H1 (cell line): ENCODE measurements around the gene AVPR2. TPM values are rescaled to one million over a fixed set of nuclear protein-coding genes. Genes with fewer than 3 reads are reported as not detected.
A peak's percentile ranks its signal among the peaks of the same experiment; 100 is the strongest.

Experiments
- CTCF ChIA-PET: fragments of 300-600 bp; sonication (Branson Sonifier 250); formaldehyde crosslinking; loops from one replicate; lab custom pipeline; 2021; ENCODE audit not compliant: partially characterized antibody; lab: Charles Lee
- POLR2A ChIA-PET: fragments of 300-600 bp; sonication (Branson Sonifier 250); formaldehyde crosslinking; loops from one replicate; lab custom pipeline; 2021; ENCODE audit warnings: inconsistent platforms; ENCODE audit not compliant: partially characterized antibody; lab: Charles Lee
- DNase-seq, 2 experiments: peaks; one replicate each; pipeline versions ENCODE4 v3.0.0 to v3.0.0-alpha.2; 2010 to 2022; ENCODE audit warnings: low spot score in 2 of 2, low read depth in 1 of 2, mixed read lengths in 1 of 2
- FAIRE-seq: peaks from 2 replicates; lab custom pipeline; 2011; peaks lifted over from hg19 to GRCh38; lab: Jason Lieb, UNC
- H2AFZ ChIP-seq: 2 replicates; pipeline ENCODE4 v1.8.1; 2012; ENCODE audit warnings: low read length, inconsistent platforms
- H2AK5ac ChIP-seq: 2 replicates; pipeline ENCODE4 v1.6.1; 2013; ENCODE audit warnings: low read depth, low read length
- H2BK120ac ChIP-seq: replicated peaks from 2 replicates; pipeline ENCODE3; 2013; ENCODE audit warnings: low read depth, low read length, inconsistent platforms
- H2BK12ac ChIP-seq: 2 replicates; pipeline ENCODE4 v1.6.1; 2013; ENCODE audit warnings: low read depth, low read length
- H2BK15ac ChIP-seq: 2 replicates; pipeline ENCODE4 v1.6.1; 2013; ENCODE audit warnings: low read length
- H2BK20ac ChIP-seq: 2 replicates; pipeline ENCODE4 v1.6.1; 2013; ENCODE audit warnings: low read length
- H2BK5ac ChIP-seq: 2 replicates; pipeline ENCODE4 v1.6.1; 2013; ENCODE audit warnings: low read depth, low read length
- H3K14ac ChIP-seq: 2 replicates; pipeline ENCODE4 v1.6.1; 2013; ENCODE audit warnings: inconsistent platforms; ENCODE audit not compliant: insufficient read length
- H3K18ac ChIP-seq: 2 replicates; pipeline ENCODE4 v1.6.1; 2013; ENCODE audit warnings: low read length; ENCODE audit errors: extremely low read depth
- H3K23ac ChIP-seq: 2 replicates; pipeline ENCODE4 v1.6.1; 2013; ENCODE audit warnings: inconsistent platforms; ENCODE audit not compliant: insufficient read length
- H3K23me2 ChIP-seq: 2 replicates; pipeline ENCODE4 v1.6.1; 2013; ENCODE audit warnings: low read depth, low read length
- H3K27ac ChIP-seq: 2 replicates; pipeline ENCODE4 v1.6.1; 2011; ENCODE audit warnings: low read depth, low read length, inconsistent platforms
- H3K27me3 ChIP-seq, 4 experiments: replicated peaks in 1 of 4; 1 replicate in 1 of 4; 2 replicates in 3 of 4; pipeline versions ENCODE4 v1.6.1 to v1.8.1; 2011 to 2013; ENCODE audit warnings: low read length in 3 of 4, mild to moderate bottlenecking in 3 of 4, inconsistent platforms in 2 of 4, mixed read lengths in 2 of 4, moderate library complexity in 1 of 4; ENCODE audit not compliant: control insufficient read depth in 3 of 4, insufficient read depth in 3 of 4; ENCODE audit errors: extremely low read depth in 1 of 4
- H3K36me3 ChIP-seq, 4 experiments: 2 replicates each; pipeline versions ENCODE4 v1.6.1 to v1.8.1; 2011 to 2013; ENCODE audit warnings: mild to moderate bottlenecking in 4 of 4, low read length in 3 of 4, moderate library complexity in 2 of 4, control low read depth in 1 of 4, inconsistent platforms in 1 of 4; ENCODE audit not compliant: insufficient read depth in 4 of 4, control insufficient read depth in 2 of 4
- H3K4ac ChIP-seq: replicated peaks from 2 replicates; pipeline ENCODE3; 2013; ENCODE audit warnings: low read length, low read depth, mixed read lengths, inconsistent platforms; ENCODE audit not compliant: insufficient read length
- H3K4me1 ChIP-seq, 4 experiments: replicated peaks in 1 of 4; 1 replicate in 1 of 4; 2 replicates in 3 of 4; pipeline versions ENCODE4 v1.6.1 to v1.8.1; 2011 to 2013; ENCODE audit warnings: low read length in 3 of 4, inconsistent platforms in 2 of 4, mixed read lengths in 1 of 4; ENCODE audit not compliant: insufficient read depth in 4 of 4, control insufficient read depth in 3 of 4
- H3K4me2 ChIP-seq, 2 experiments: 2 replicates each; pipeline versions ENCODE4 v1.6.1 to v1.8.1; 2011 to 2013; ENCODE audit warnings: low read depth in 2 of 2, low read length in 2 of 2, control low read depth in 1 of 2, inconsistent platforms in 1 of 2, mild to moderate bottlenecking in 1 of 2; ENCODE audit not compliant: insufficient read depth in 1 of 2
- H3K4me3 ChIP-seq, 4 experiments: fragments of 200-600, 300-600 bp in 1 of 4; sonication (generic), shearing (Covaris generic), sonication (Bioruptor Twin) in 1 of 4; 2 replicates each; pipeline versions ENCODE4 v1.5.1 to v1.8.1; 2011 to 2016; ENCODE audit warnings: low read length in 4 of 4, low read depth in 3 of 4, control low read depth in 2 of 4, inconsistent platforms in 2 of 4, mild to moderate bottlenecking in 2 of 4, mixed read lengths in 1 of 4, moderate library complexity in 1 of 4; ENCODE audit not compliant: insufficient read depth in 2 of 4; ENCODE audit errors: extremely low read depth in 1 of 4
- H3K56ac ChIP-seq: replicated peaks from 2 replicates; pipeline ENCODE3; 2013; ENCODE audit warnings: low read depth, mild to moderate bottlenecking, mixed read lengths, low read length, inconsistent platforms; ENCODE audit not compliant: insufficient read length
- H3K79me1 ChIP-seq: 2 replicates; pipeline ENCODE4 v1.6.1; 2013; ENCODE audit warnings: low read depth, low read length, control low read depth
- H3K79me2 ChIP-seq, 2 experiments: 2 replicates each; pipeline versions ENCODE4 v1.6.1 to v1.8.1; 2012 to 2013; ENCODE audit warnings: low read length in 2 of 2, mild to moderate bottlenecking in 2 of 2, inconsistent platforms in 1 of 2; ENCODE audit not compliant: insufficient read depth in 2 of 2, control insufficient read depth in 1 of 2
- H3K9ac ChIP-seq, 4 experiments: replicated peaks in 1 of 4; 1 replicate in 1 of 4; 2 replicates in 3 of 4; pipeline versions ENCODE4 v1.6.1 to v1.8.1; 2011 to 2013; ENCODE audit warnings: low read depth in 3 of 4, low read length in 3 of 4, control low read depth in 2 of 4, mild to moderate bottlenecking in 2 of 4, moderate library complexity in 2 of 4, inconsistent platforms in 1 of 4; ENCODE audit errors: extremely low read depth in 1 of 4
- H3K9me3 ChIP-seq, 2 experiments: 2 replicates each; pipeline versions ENCODE4 v1.6.1 to v1.8.1; 2012 to 2013; ENCODE audit warnings: mild to moderate bottlenecking in 2 of 2, moderate library complexity in 2 of 2, control low read depth in 1 of 2, inconsistent platforms in 1 of 2, low read depth in 1 of 2, low read length in 1 of 2, mixed read lengths in 1 of 2; ENCODE audit not compliant: insufficient read depth in 2 of 2
- H4K20me1 ChIP-seq, 2 experiments: replicated peaks in 1 of 2; 2 replicates each; pipeline versions ENCODE3 to v1.8.1; 2011 to 2013; ENCODE audit warnings: inconsistent platforms in 2 of 2, low read length in 2 of 2, mild to moderate bottlenecking in 1 of 2; ENCODE audit not compliant: insufficient read depth in 2 of 2, control insufficient read depth in 1 of 2
- H4K5ac ChIP-seq: 2 replicates; pipeline ENCODE4 v1.6.1; 2013; ENCODE audit warnings: low read length, low read depth, mixed read lengths, inconsistent platforms; ENCODE audit not compliant: insufficient read length
- H4K8ac ChIP-seq: 2 replicates; pipeline ENCODE4 v1.8.0; 2013; ENCODE audit warnings: mild to moderate bottlenecking, moderate library complexity, low read length, inconsistent platforms; ENCODE audit not compliant: insufficient read depth; ENCODE audit errors: extremely low read depth
- H4K91ac ChIP-seq: replicated peaks from 2 replicates; pipeline ENCODE3; 2013; ENCODE audit warnings: low read length, mixed read lengths, inconsistent platforms; ENCODE audit not compliant: insufficient read length
- BACH1 ChIP-seq: IDR thresholded peaks from 2 replicates; pipeline ENCODE4 v1.6.1; 2012; ENCODE audit warnings: low read length, improper control_type of control experiment
- BRCA1 ChIP-seq: IDR thresholded peaks from 2 replicates; pipeline ENCODE4 v1.6.1; 2012; ENCODE audit warnings: low read depth, low read length, improper control_type of control experiment
- JUND ChIP-seq: IDR thresholded peaks from 2 replicates; pipeline ENCODE4 v1.6.1; 2011; ENCODE audit warnings: mild to moderate bottlenecking, improper control_type of control experiment, low read length
- KDM5A ChIP-seq: fragments of 200-600 bp; IDR thresholded peaks from 2 replicates; pipeline ENCODE4 v1.7.1; 2012; ENCODE audit warnings: mild to moderate bottlenecking, low read length, inconsistent platforms, mixed read lengths
- NRF1 ChIP-seq: IDR thresholded peaks from 2 replicates; pipeline ENCODE4 v1.6.1; 2011; ENCODE audit warnings: mild to moderate bottlenecking, low read depth, low read length, improper control_type of control experiment
- RAD21 ChIP-seq, 2 experiments: IDR thresholded peaks in 1 of 2; conservative IDR thresholded peaks in 1 of 2; 2 replicates each; pipeline ENCODE4 v1.6.1; 2011; ENCODE audit warnings: low read depth in 2 of 2, low read length in 2 of 2, improper control_type of control experiment in 1 of 2, inconsistent platforms in 1 of 2, mild to moderate bottlenecking in 1 of 2, moderate library complexity in 1 of 2
- WGBS, 2 experiments: shearing (Covaris generic) in 1 of 2; methylation state at CpG; one replicate each; pipeline versions ENCODE4 v1.1.6 to v1.1.7; 2013 to 2015; ENCODE audit warnings: low lambda C conversion rate in 2 of 2, mixed read lengths in 2 of 2, inconsistent platforms in 1 of 2, low coverage in 1 of 2, missing lambda C conversion rate in 1 of 2; ENCODE audit not compliant: insufficient replicate concordance in 2 of 2, insufficient coverage in 1 of 2, insufficient read length in 1 of 2; ENCODE audit errors: extremely low coverage in 1 of 2, missing lambda C conversion rate in 1 of 2; 5-methylcytosine and 5-hydroxymethylcytosine counted together
- long read RNA-seq, 2 experiments: library from RNA in 1 of 2; library from capped mRNA in 1 of 2; stranded (forward); transcript quantifications; one replicate each; pipeline ENCODE4 v2.0.0, GENCODE V29; 2021; ENCODE audit warnings: inconsistent platforms in 1 of 2
- polyA minus RNA-seq, 3 experiments: library from RNA; depleted of rRNA, polyadenylated mRNA; stranded (reverse); fragments of >200 nt; gene quantifications; 1 replicate in 2 of 3; 2 replicates in 1 of 3; pipeline ENCODE4 v1.2.3, GENCODE V29; 2011
- polyA plus RNA-seq, 7 experiments: library from polyadenylated mRNA; depleted of rRNA in 3 of 7; stranded (reverse) in 5 of 7; unstranded in 2 of 7; fragments of >200 nt in 5 of 7; fragments of 200-250 nt in 2 of 7; gene quantifications; 1 replicate in 5 of 7; 2 replicates in 1 of 7; 4 replicates in 1 of 7; pipeline versions ENCODE4 v1.2.1 to v1.2.3, GENCODE V29; 2011 to 2013; ENCODE audit warnings: missing spikeins in 2 of 7, mixed read lengths in 2 of 7
- total RNA-seq: library from RNA; stranded (reverse); fragmentation: NEBNext Ultra II Directional; extraction: Animal tissue kit (Norgen Biotek cat#: 25700); gene quantifications from 2 replicates; pipeline ENCODE4 v1.2.1, GENCODE V29; 2021
- TF ChIP-seq, protein P1 (sequence below): IDR thresholded peaks from 2 replicates; pipeline ENCODE4 v1.6.1; 2011; ENCODE audit warnings: low read length, improper control_type of control experiment
- TF ChIP-seq, protein P2 (sequence below): IDR thresholded peaks from 2 replicates; pipeline ENCODE4 v1.6.1; 2012; ENCODE audit warnings: inconsistent platforms

The AVPR2 gene
- total RNA-seq (not detected in 2 replicates), polyA plus RNA-seq (2011; rRNA removed) (0.08 and 0.09 TPM in 2 replicates), polyA minus RNA-seq (2011; rRNA and poly(A)+ RNA removed) (0.15 TPM in 1 of 2 replicates, not detected in the other)
- polyA plus RNA-seq (2011; cell fraction: cytosol; rRNA removed), result 0.06 TPM
- polyA plus RNA-seq (2011; cell fraction: nucleus; rRNA removed), result 0.14 TPM
- polyA plus RNA-seq (2012, experiment 1 of 2), result 0.25 to 0.54 TPM (median 0.35 TPM) in 3 of 4 replicates, not detected in the other
- 0.14 TPM for polyA plus RNA-seq (2012, experiment 2 of 2)
- 0.10 TPM for polyA plus RNA-seq (2013, experiment 1 of 2)
- polyA plus RNA-seq (2013, experiment 2 of 2), result 0.13 TPM
- not detected for polyA minus RNA-seq (2011; cell fraction: cytosol; rRNA and poly(A)+ RNA removed)
- polyA minus RNA-seq (2011; cell fraction: nucleus; rRNA and poly(A)+ RNA removed), result not detected
- long read RNA-seq, experiment 1, result 0 reads
- long read RNA-seq, experiment 2, result 0 reads

DNA sequence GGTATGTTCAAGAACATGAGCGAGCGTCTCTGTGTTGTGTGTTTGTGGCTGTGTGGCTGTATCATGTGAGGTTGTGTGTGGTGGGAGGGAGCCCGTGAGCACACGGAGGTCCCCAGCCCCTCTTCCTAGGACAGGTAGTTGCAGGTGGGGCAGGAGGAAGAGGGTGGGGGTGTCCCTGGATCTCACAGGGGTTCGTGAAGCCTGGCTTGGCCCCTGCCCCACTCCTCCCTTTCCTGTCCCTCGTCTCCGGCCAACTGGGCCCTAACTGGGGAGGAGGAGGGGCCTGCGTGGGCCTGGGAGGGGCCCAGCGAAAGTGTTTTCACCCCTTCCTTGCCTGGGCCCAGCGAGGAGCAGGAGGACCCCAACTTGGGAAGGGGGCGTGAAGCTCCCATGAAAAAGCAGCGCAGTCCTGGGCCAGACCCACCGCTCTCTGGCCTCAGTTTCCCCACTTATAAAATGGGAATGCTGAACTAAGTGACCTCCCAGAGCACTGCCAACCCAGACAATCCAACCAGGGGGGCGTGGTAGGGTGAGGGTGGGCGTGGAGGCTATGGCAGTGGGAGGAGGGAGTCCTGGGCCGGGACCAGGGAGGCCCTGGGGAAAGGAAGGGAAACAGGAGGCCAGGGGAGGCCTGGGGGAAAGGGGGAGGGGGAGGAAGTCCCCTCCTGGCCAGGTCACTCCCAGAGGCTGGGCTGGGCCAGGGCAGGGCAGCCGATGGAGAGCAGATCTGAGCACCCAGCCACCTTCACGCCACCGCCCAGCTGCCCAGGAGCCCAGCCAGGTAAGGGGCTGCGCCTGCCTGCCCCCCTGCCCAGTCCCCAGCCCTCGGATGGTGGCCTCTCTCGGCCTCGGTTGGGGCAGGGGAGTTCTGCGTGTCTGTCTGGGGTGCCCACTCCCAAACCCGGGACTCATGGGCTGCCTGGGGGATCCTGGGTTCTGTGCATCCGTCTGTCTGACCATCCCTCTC is at the start of gene AVPR2:
Gene AVPR2, plus strand, starts transcription at position 683 of the 967 bp plus-strand sequence. CDS start 473 bp downstream, outside the sequence.
- Histone ChIP-seq H3K18ac (no peak within 1 kb of the TSS), H3K4me3 (no peak within 1 kb of the TSS), H3K9me3 (no peaks in the 10 kb centered on the region), H4K20me1 (peaks cover 0 to 4% of the 10 kb centered on the region in 2 experiments), H4K5ac (no peak within 1 kb of the TSS), H3K27me3 (no peaks in the 10 kb centered on the region), H2BK5ac (0 out of 2 replicates have a peak within 1 kb of the TSS, but pooled peaks have one; percentile 44), H2BK120ac (no peak within 1 kb of the TSS), H3K36me3 (no peaks in the 10 kb centered on the region), H3K27ac (no peak within 1 kb of the TSS), H2BK12ac (no peak within 1 kb of the TSS; the same call in 1 of the 2 replicates), H3K14ac (no peak within 1 kb of the TSS), H3K79me2 (no peaks in the 10 kb centered on the region), H3K9ac (no peak within 1 kb of the TSS), H3K56ac (no peak within 1 kb of the TSS), H2AK5ac (no peak within 1 kb of the TSS), H3K4me2 (no peak within 1 kb of the TSS), H3K4me1 (peaks cover 0 to 14% (median 0%) of the 10 kb centered on the region in 4 experiments; a peak in 1 of 7 replicates), H2BK15ac (peak within 1 kb of the TSS; percentile 5; the same call in 1 of the 2 replicates), H4K8ac (no peak within 1 kb of the TSS), H2BK20ac (no peak within 1 kb of the TSS), H3K79me1 (no peaks in the 10 kb centered on the region), H3K23ac (no peak within 1 kb of the TSS), H4K91ac (no peak within 1 kb of the TSS), H3K4ac (no peak within 1 kb of the TSS), H3K23me2 (peaks cover 3% of the 10 kb centered on the region; the same call in 1 of the 2 replicates), H2AFZ (no peak within 1 kb of the TSS)
- POLR2A ChIA-PET, result interaction anchor here (1.1 kb wide), 1 partner anchor 19 kb away, joined by 3 read pairs; no protein-coding TSS in a partner anchor
- CTCF ChIA-PET, result no interaction called here
- FAIRE-seq (no peak), DNase-seq (no peak)
- whole genome bisulfite sequencing, 2 experiments, result 85% methylated on average over 9 of the region's 26 CpGs; no CpG with 5 or more reads in 1 of the 2 experiments
- TF ChIP-seq JUND, result no peak
- TF ChIP-seq, protein P1, sequence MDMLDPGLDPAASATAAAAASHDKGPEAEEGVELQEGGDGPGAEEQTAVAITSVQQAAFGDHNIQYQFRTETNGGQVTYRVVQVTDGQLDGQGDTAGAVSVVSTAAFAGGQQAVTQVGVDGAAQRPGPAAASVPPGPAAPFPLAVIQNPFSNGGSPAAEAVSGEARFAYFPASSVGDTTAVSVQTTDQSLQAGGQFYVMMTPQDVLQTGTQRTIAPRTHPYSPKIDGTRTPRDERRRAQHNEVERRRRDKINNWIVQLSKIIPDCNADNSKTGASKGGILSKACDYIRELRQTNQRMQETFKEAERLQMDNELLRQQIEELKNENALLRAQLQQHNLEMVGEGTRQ, result no peak
- no peak for TF ChIP-seq BRCA1
- no peak for TF ChIP-seq BACH1
- no peak for TF ChIP-seq NRF1
- TF ChIP-seq RAD21 (IDR thresholded peaks at IDR 0.05 in 1 of 2, conservative IDR thresholded peaks at IDR 0.05 in 1 of 2; ENCODE audit: low read depth in 2 of 2, low read length in 2 of 2), result no peak
- TF ChIP-seq KDM5A, result no peak
- TF ChIP-seq, protein P2, sequence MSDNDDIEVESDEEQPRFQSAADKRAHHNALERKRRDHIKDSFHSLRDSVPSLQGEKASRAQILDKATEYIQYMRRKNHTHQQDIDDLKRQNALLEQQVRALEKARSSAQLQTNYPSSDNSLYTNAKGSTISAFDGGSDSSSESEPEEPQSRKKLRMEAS, result no peak
